HepG2 (cell line): ENCODE measurements around the gene NUP85. TPM values are rescaled to one million over a fixed set of nuclear protein-coding genes. Genes with fewer than 3 reads are reported as not detected.

Source experiments
- BRCA1 ChIP-seq: sonication (generic); formaldehyde crosslinking; IDR thresholded peaks from 2 replicates; pipeline ENCODE4 v1.4.0; 2020; ENCODE audit warnings: missing genetic modification reagents
- GMEB1 ChIP-seq: sonication (generic); formaldehyde crosslinking; IDR thresholded peaks from 2 replicates; pipeline ENCODE4 v1.5.1; 2020; ENCODE audit warnings: missing genetic modification reagents, mild to moderate bottlenecking, borderline replicate concordance
- HCFC1 ChIP-seq: fragments of 150-350 bp; IDR thresholded peaks from 2 replicates; pipeline ENCODE4 v1.6.1; 2014; ENCODE audit warnings: low read depth, low read length
- HDAC6 ChIP-seq: fragments of 200-600 bp; sonication (generic); IDR thresholded peaks from 2 replicates; pipeline ENCODE4 v1.7.0; 2017; ENCODE audit warnings: mild to moderate bottlenecking, antibody characterized with exemption, low read length, low read depth
- HHEX ChIP-seq: IDR thresholded peaks from 2 replicates; pipeline ENCODE4 v1.6.1; 2016; ENCODE audit warnings: control low read depth
- KLF11 ChIP-seq: IDR thresholded peaks from 2 replicates; pipeline ENCODE4 v1.6.1; 2016; ENCODE audit warnings: missing compliant biosample characterization
- MIER2 ChIP-seq: IDR thresholded peaks from 2 replicates; pipeline ENCODE4 v1.6.1; 2016; ENCODE audit warnings: missing biosample characterization, missing genetic modification reagents
- NCOA2 ChIP-seq: sonication (generic); formaldehyde crosslinking; IDR thresholded peaks from 2 replicates; pipeline ENCODE4 v1.8.0; 2022; ENCODE audit warnings: inconsistent platforms
- NONO ChIP-seq, 2 experiments: fragments of 450-650 bp in 1 of 2; sonication (generic) in 1 of 2; formaldehyde crosslinking in 1 of 2; IDR thresholded peaks in 1 of 2; conservative IDR thresholded peaks in 1 of 2; 2 replicates each; pipeline versions ENCODE4 v1.6.1 to v1.8.0; 2017 to 2022; ENCODE audit warnings: mild to moderate bottlenecking in 1 of 2, missing genetic modification reagents in 1 of 2, moderate library complexity in 1 of 2
- SIN3A ChIP-seq: IDR thresholded peaks from 2 replicates; pipeline ENCODE4 v1.6.1; 2011; ENCODE audit warnings: low read depth, mild to moderate bottlenecking, control low read depth, low read length, borderline replicate concordance
- SMAD1 ChIP-seq: sonication (generic); formaldehyde crosslinking; IDR thresholded peaks from 2 replicates; pipeline ENCODE4 v1.4.0; 2020; ENCODE audit warnings: missing genetic modification reagents, low read depth, mild to moderate bottlenecking, borderline replicate concordance
- SP4 ChIP-seq: sonication (generic); formaldehyde crosslinking; IDR thresholded peaks from 2 replicates; pipeline ENCODE4 v1.8.1; 2023; ENCODE audit warnings: mild to moderate bottlenecking, missing genetic modification reagents
- SUZ12 ChIP-seq: fragments of 150-350 bp; IDR thresholded peaks from 2 replicates; pipeline ENCODE4 v1.6.1; 2014; ENCODE audit warnings: low read depth, low read length
- TFAP4 ChIP-seq: sonication (generic); IDR thresholded peaks from 2 replicates; pipeline ENCODE4 v1.6.1; 2016; ENCODE audit warnings: low read depth, borderline replicate concordance
- ZBTB3 ChIP-seq: sonication (generic); formaldehyde crosslinking; IDR thresholded peaks from 2 replicates; pipeline ENCODE4 v1.4.0; 2020; ENCODE audit warnings: low read depth, mild to moderate bottlenecking, moderate library complexity, missing genetic modification reagents, borderline replicate concordance
- ZFP36L1 ChIP-seq: sonication (generic); formaldehyde crosslinking; IDR thresholded peaks from 2 replicates; pipeline ENCODE4 v1.8.0; 2022; ENCODE audit warnings: mild to moderate bottlenecking, missing genetic modification reagents, moderate library complexity
- ZNF276 ChIP-seq: sonication (generic); formaldehyde crosslinking; IDR thresholded peaks from 2 replicates; pipeline ENCODE4 v1.4.0; 2020; ENCODE audit warnings: mild to moderate bottlenecking, low read depth, missing genetic modification reagents
- ZNF567 ChIP-seq: sonication (generic); formaldehyde crosslinking; IDR thresholded peaks from 2 replicates; pipeline ENCODE4 v1.8.1; 2023; ENCODE audit warnings: mild to moderate bottlenecking, missing genetic modification reagents, borderline replicate concordance
- ZNF672 ChIP-seq: sonication (generic); formaldehyde crosslinking; IDR thresholded peaks from 2 replicates; pipeline ENCODE4 v1.8.1; 2022; ENCODE audit warnings: missing genetic modification reagents
- polyA plus RNA-seq, 8 experiments: library from polyadenylated mRNA; depleted of rRNA in 3 of 8; stranded (reverse) in 7 of 8; unstranded in 1 of 8; fragments of >200 nt; fragmentation: Illumina TruSeq in 4 of 8; extraction: Trizol in 4 of 8; gene quantifications; 2 replicates each; pipeline versions ENCODE4 v1.2.1 to v1.2.3, GENCODE V29; 2011 to 2016; ENCODE audit warnings: low read depth in 4 of 8, missing spikeins in 1 of 8, mixed read lengths in 1 of 8; ENCODE audit not compliant: insufficient read depth in 1 of 8
- total RNA-seq, 5 experiments: library from RNA; depleted of rRNA; stranded (reverse); fragments of >200 nt; fragmentation: Illumina TruSeq; extraction: Trizol; gene quantifications; 2 replicates each; pipeline ENCODE4 v1.2.3, GENCODE V29; 2016; ENCODE audit warnings: low read depth in 1 of 5
- TF ChIP-seq, protein P1 (sequence below): sonication (generic); formaldehyde crosslinking; IDR thresholded peaks from 2 replicates; pipeline ENCODE4 v1.4.0; 2020; ENCODE audit warnings: mild to moderate bottlenecking, missing genetic modification reagents
- TF ChIP-seq, protein P2 (sequence below), 2 experiments: fragments of 450-650 bp in 1 of 2; sonication (generic) in 1 of 2; formaldehyde crosslinking; IDR thresholded peaks; 2 replicates each; pipeline versions ENCODE4 v1.5.0 to v1.8.0; 2020 to 2022; ENCODE audit warnings: mild to moderate bottlenecking in 1 of 2, missing genetic modification reagents in 1 of 2
- TF ChIP-seq, protein P3 (sequence below): sonication (generic); formaldehyde crosslinking; IDR thresholded peaks from 2 replicates; pipeline ENCODE4 v1.4.0; 2020; ENCODE audit warnings: missing genetic modification reagents, mild to moderate bottlenecking, borderline replicate concordance

The NUP85 gene
- total and polyA plus RNA-seq, 2 of the 13 experiments (the other 11 are each of a cell fraction or from before 2014, with no cell fraction given) = 89.1 to 124 TPM

DNA sequence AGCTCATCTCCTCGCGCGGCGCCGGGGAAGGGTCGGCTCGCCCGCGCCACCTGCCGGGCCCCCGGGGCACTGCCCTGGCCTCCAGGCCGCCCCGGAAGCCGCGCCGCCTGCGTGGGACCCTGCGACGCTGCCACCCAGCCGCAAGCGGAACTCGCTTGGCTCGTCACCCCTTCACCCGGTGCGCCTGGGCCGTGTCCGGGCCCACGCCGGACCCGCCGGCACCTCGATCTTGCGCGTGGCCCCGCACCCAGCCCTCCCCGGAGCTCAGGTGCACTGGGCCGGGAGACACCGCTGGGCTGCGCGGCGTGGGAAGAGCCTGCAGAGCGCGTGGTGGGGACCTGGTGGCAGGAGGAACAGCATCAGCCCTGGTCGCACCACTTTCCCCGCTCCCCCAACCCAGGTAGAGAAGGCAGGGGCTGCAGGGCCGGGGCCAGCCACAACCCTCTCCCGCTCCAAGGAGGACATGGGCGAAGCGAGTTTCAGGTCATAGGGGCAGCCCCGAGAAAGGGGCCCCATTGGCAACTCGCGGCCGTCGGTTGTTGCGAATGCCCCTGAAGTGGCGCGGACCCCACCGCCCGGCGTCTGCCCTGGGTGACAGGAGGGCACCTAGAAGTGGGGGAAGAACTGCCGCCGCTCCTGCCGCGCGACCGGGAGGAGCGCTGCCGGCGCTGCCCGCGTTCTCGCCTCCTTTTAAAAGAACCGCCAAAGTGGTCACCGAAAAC is 65.9 kb downstream of the NUP85 start (continued):
- no peak; the same call in 1 of the 2 replicates for TF ChIP-seq ZBTB3 (CRISPR knock-in tag)
- peak; percentile 61; the same call in 1 of the 2 replicates for TF ChIP-seq HCFC1
- TF ChIP-seq ZNF672 (CRISPR knock-in tag) = peak; percentile 76; the same call in 1 of the 2 replicates
- TF ChIP-seq HDAC6 = no peak
- TF ChIP-seq, protein P1, sequence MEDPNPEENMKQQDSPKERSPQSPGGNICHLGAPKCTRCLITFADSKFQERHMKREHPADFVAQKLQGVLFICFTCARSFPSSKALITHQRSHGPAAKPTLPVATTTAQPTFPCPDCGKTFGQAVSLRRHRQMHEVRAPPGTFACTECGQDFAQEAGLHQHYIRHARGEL = peak; percentile 96
- peak; percentile 10; the same call in 1 of the 2 replicates for TF ChIP-seq NCOA2 (CRISPR knock-in tag)
- 0 out of 2 replicates have a peak, but pooled peaks have one; percentile 20 for TF ChIP-seq MIER2
- TF ChIP-seq, protein P2, sequence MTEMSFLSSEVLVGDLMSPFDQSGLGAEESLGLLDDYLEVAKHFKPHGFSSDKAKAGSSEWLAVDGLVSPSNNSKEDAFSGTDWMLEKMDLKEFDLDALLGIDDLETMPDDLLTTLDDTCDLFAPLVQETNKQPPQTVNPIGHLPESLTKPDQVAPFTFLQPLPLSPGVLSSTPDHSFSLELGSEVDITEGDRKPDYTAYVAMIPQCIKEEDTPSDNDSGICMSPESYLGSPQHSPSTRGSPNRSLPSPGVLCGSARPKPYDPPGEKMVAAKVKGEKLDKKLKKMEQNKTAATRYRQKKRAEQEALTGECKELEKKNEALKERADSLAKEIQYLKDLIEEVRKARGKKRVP (CRISPR knock-in tag; IDR thresholded peaks at IDR 0.05) = no peak; a peak in 1 of 4 replicates
- 0 out of 2 replicates have a peak, but pooled peaks have one; percentile 4 for TF ChIP-seq TFAP4
- TF ChIP-seq GMEB1 (CRISPR knock-in tag) = 0 out of 2 replicates have a peak, but pooled peaks have one; percentile 44
- peak; percentile 66; the same call in 1 of the 2 replicates for TF ChIP-seq ZNF567 (CRISPR knock-in tag)
- TF ChIP-seq BRCA1 (CRISPR knock-in tag) = peak; percentile 81; the same call in 1 of the 2 replicates
- TF ChIP-seq NONO (IDR thresholded peaks at IDR 0.05) = no peak
- peak; percentile 94 for TF ChIP-seq NONO (CRISPR knock-in tag; conservative IDR thresholded peaks at IDR 0.05)
- TF ChIP-seq SUZ12 = no peak
- TF ChIP-seq ZFP36L1 = peak; percentile 67; the same call in 1 of the 2 replicates
- TF ChIP-seq KLF11 (CRISPR knock-in tag) = no peak
- TF ChIP-seq SMAD1 (CRISPR knock-in tag) = 0 out of 2 replicates have a peak, but pooled peaks have one; percentile 44
- peak; percentile 82; the same call in 1 of the 2 replicates for TF ChIP-seq SIN3A
- TF ChIP-seq, protein P3, sequence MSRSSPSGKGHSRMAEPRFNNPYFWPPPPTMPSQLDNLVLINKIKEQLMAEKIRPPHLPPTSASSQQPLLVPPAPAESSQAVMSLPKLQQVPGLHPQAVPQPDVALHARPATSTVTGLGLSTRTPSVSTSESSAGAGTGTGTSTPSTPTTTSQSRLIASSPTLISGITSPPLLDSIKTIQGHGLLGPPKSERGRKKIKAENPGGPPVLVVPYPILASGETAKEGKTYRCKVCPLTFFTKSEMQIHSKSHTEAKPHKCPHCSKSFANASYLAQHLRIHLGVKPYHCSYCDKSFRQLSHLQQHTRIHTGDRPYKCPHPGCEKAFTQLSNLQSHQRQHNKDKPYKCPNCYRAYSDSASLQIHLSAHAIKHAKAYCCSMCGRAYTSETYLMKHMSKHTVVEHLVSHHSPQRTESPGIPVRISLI = peak; percentile 46; the same call in 1 of the 2 replicates
- peak; percentile 73; the same call in 1 of the 2 replicates for TF ChIP-seq SP4 (CRISPR knock-in tag)
- no peak for TF ChIP-seq HHEX (CRISPR knock-in tag)
- peak; percentile 91 for TF ChIP-seq ZNF276 (CRISPR knock-in tag)
